ENCODE results near the gene USP17L27.
"Not testable (repeated sequence)": the region's sequence is repeated elsewhere in the genome, so short reads cannot be mapped to it uniquely, and the experiment has no call there.

The USP17L27 gene

GRCh38 chr4:9381012-9381534, 37.1 kb downstream of the USP17L27 start:
- not testable (repeated sequence) for H4K5ac ChIP-seq (ENCODE audit: low read length); H3K4me3 ChIP-seq (ENCODE audit: low read length); H4K8ac ChIP-seq (ENCODE audit: low read depth, low read length); H2BK15ac ChIP-seq (replicated peaks; ENCODE audit: low read depth); H2BK5ac ChIP-seq (ENCODE audit: low read length); H2BK120ac ChIP-seq (ENCODE audit: low read depth, low read length); H3K27me3 ChIP-seq (ENCODE audit: insufficient read depth, low read length, poor library complexity); H3K56ac ChIP-seq (ENCODE audit: low read length); H3K4me1 ChIP-seq (ENCODE audit: control insufficient read depth, low read depth, low read length); H3K79me1 ChIP-seq (ENCODE audit: low read length); H3K79me2 ChIP-seq (ENCODE audit: control insufficient read depth, insufficient read depth, low read length); H3K4me2 ChIP-seq (ENCODE audit: low read length); H3K36me3 ChIP-seq (ENCODE audit: control insufficient read depth, insufficient read depth, low read length); H3K23ac ChIP-seq (ENCODE audit: low read length); H3K4ac ChIP-seq (ENCODE audit: low read depth, low read length); H3K27ac ChIP-seq (ENCODE audit: low read depth, low read length); H3K18ac ChIP-seq (ENCODE audit: low read length); H2AK5ac ChIP-seq (ENCODE audit: low read length); H3K9ac ChIP-seq (ENCODE audit: low read length)
- no CpG with 5 or more reads among the region's 36 CpGs for whole genome bisulfite sequencing (ENCODE audit: extremely low coverage, insufficient coverage, low lambda C conversion rate)
- peak; percentile 2 for DNase-seq

GRCh38 chr4:9384126-9384525, 40.2 kb downstream of the USP17L27 start:
- no peak overlapping the region for H3K18ac ChIP-seq (ENCODE audit: low read length)
- H2BK5ac ChIP-seq (ENCODE audit: low read length), result no peak overlapping the region
- no peak overlapping the region for H2BK15ac ChIP-seq (replicated peaks; ENCODE audit: low read depth)
- no peaks in the 10 kb centered on the region for H3K79me2 ChIP-seq (ENCODE audit: control insufficient read depth, insufficient read depth, low read length)
- H3K4me2 ChIP-seq (ENCODE audit: low read length), result no peak overlapping the region
- no peak overlapping the region for H2AK5ac ChIP-seq (ENCODE audit: low read length)
- H3K4me1 ChIP-seq (ENCODE audit: control insufficient read depth, low read depth, low read length), result no peaks in the 10 kb centered on the region
- H3K27ac ChIP-seq (ENCODE audit: low read depth, low read length), result no peak overlapping the region
- no peak overlapping the region for H4K5ac ChIP-seq (ENCODE audit: low read length)
- no peak overlapping the region for H3K56ac ChIP-seq (ENCODE audit: low read length)
- H3K27me3 ChIP-seq (ENCODE audit: insufficient read depth, low read length, poor library complexity), result no peaks in the 10 kb centered on the region
- no peaks in the 10 kb centered on the region for H3K36me3 ChIP-seq (ENCODE audit: control insufficient read depth, insufficient read depth, low read length)
- H3K79me1 ChIP-seq (ENCODE audit: low read length), result no peaks in the 10 kb centered on the region
- H3K9ac ChIP-seq (ENCODE audit: low read length), result no peak overlapping the region
- H3K23ac ChIP-seq (ENCODE audit: low read length), result no peak overlapping the region
- DNase-seq, result no peak
- H4K8ac ChIP-seq (ENCODE audit: low read depth, low read length), result no peak overlapping the region
- H3K4me3 ChIP-seq (ENCODE audit: low read length), result no peak overlapping the region
- H2BK120ac ChIP-seq (ENCODE audit: low read depth, low read length), result no peak overlapping the region
- no CpG with 5 or more reads among the region's 1 CpG for WGBS (ENCODE audit: extremely low coverage, insufficient coverage, low lambda C conversion rate)
- H3K4ac ChIP-seq (ENCODE audit: low read depth, low read length), result no peak overlapping the region

GRCh38 chr4:9389001-9389400, 45.1 kb downstream of the USP17L27 start:
- H3K79me1 ChIP-seq (ENCODE audit: low read length); H3K27me3 ChIP-seq (ENCODE audit: insufficient read depth, low read length, poor library complexity); H3K23ac ChIP-seq (ENCODE audit: low read length); H4K8ac ChIP-seq (ENCODE audit: low read depth, low read length); H3K9ac ChIP-seq (ENCODE audit: low read length); H3K18ac ChIP-seq (ENCODE audit: low read length); H3K4me3 ChIP-seq (ENCODE audit: low read length); H3K4me1 ChIP-seq (ENCODE audit: control insufficient read depth, low read depth, low read length); H4K5ac ChIP-seq (ENCODE audit: low read length); H3K27ac ChIP-seq (ENCODE audit: low read depth, low read length); H3K4me2 ChIP-seq (ENCODE audit: low read length); H3K36me3 ChIP-seq (ENCODE audit: control insufficient read depth, insufficient read depth, low read length); H3K56ac ChIP-seq (ENCODE audit: low read length); H3K79me2 ChIP-seq (ENCODE audit: control insufficient read depth, insufficient read depth, low read length); H2BK120ac ChIP-seq (ENCODE audit: low read depth, low read length); H2AK5ac ChIP-seq (ENCODE audit: low read length); H2BK5ac ChIP-seq (ENCODE audit: low read length); H2BK15ac ChIP-seq (replicated peaks; ENCODE audit: low read depth); DNase-seq; H3K4ac ChIP-seq (ENCODE audit: low read depth, low read length): not testable (repeated sequence)
- no CpG with 5 or more reads among the region's 2 CpGs for WGBS (ENCODE audit: extremely low coverage, insufficient coverage, low lambda C conversion rate)

All from mesendoderm (in vitro differentiated cells).